ENCODE results near the gene FOLR1. TPM values are rescaled to one million over a fixed set of nuclear protein-coding genes. Genes with fewer than 3 reads are reported as not detected.

FOLR1 gene
- total and polyA plus RNA-seq, 9 of the 15 experiments (the other 6 are each of a cell fraction or from before 2014, with no cell fraction given), result 0.22 to 2.3 (median 1.0) TPM

GRCh38 chr11:72162891-72163492 is 28.9 kb upstream of the FOLR1 start (continued):
- no peak for TF ChIP-seq PRDM10 (IDR thresholded peaks at IDR 0.05; ENCODE audit: partially characterized antibody)
- TF ChIP-seq MTA1 (IDR thresholded peaks at IDR 0.05; ENCODE audit: borderline replicate concordance), result no peak
- TF ChIP-seq TEAD2 (tag; IDR thresholded peaks at IDR 0.05), result no peak
- no peak for TF ChIP-seq CHD1 (IDR thresholded peaks at IDR 0.05; ENCODE audit: low read length)
- no peak for TF ChIP-seq THRAP3 (IDR thresholded peaks at IDR 0.05; ENCODE audit: borderline replicate concordance)
- TF ChIP-seq ZNF780A (CRISPR knock-in tag; IDR thresholded peaks at IDR 0.05), result no peak
- no peak for TF ChIP-seq SLC30A9 (CRISPR knock-in tag; IDR thresholded peaks at IDR 0.05)
- peak; percentile 29; the same call in 1 of the 2 replicates for TF ChIP-seq VEZF1 (CRISPR knock-in tag; IDR thresholded peaks at IDR 0.05)
- no peak for TF ChIP-seq SREBF2 (CRISPR knock-in tag; IDR thresholded peaks at IDR 0.05)
- TF ChIP-seq KLF16 (IDR thresholded peaks at IDR 0.05), result no peak
- no peak for TF ChIP-seq OTX1 (CRISPR knock-in tag; IDR thresholded peaks at IDR 0.05)
- TF ChIP-seq CREBBP (IDR thresholded peaks at IDR 0.05; ENCODE audit: low read depth, low read length), result no peak
- TF ChIP-seq ZNF174 (CRISPR knock-in tag; IDR thresholded peaks at IDR 0.05), result no peak
- no peak for TF ChIP-seq ZNF146 (CRISPR knock-in tag; IDR thresholded peaks at IDR 0.05; ENCODE audit: unreplicated experiment)
- TF ChIP-seq IRF9 (tag; IDR thresholded peaks at IDR 0.05), result no peak
- no peak for TF ChIP-seq POLR2B (IDR thresholded peaks at IDR 0.05; ENCODE audit: low read depth, partially characterized antibody)
- TF ChIP-seq ZNF347 (CRISPR knock-in tag; IDR thresholded peaks at IDR 0.05; ENCODE audit: low read depth), result no peak
- TF ChIP-seq ZNF224 (CRISPR knock-in tag; IDR thresholded peaks at IDR 0.05), result no peak
- TF ChIP-seq FOXK1 (CRISPR knock-in tag; IDR thresholded peaks at IDR 0.05; ENCODE audit: borderline replicate concordance), result no peak
- TF ChIP-seq BACH1 (tag; IDR thresholded peaks at IDR 0.05), result no peak
- TF ChIP-seq ZNF696 (CRISPR knock-in tag; conservative IDR thresholded peaks at IDR 0.05), result no peak
- no peak for TF ChIP-seq MCM2 (IDR thresholded peaks at IDR 0.05; ENCODE audit: low read depth)
- TF ChIP-seq ATF2 (CRISPR knock-in tag; IDR thresholded peaks at IDR 0.05), result no peak

Measured in K562 (cell line).